Cardiac muscle cell (in vitro differentiated cells and primary cell): Measurements from ENCODE around the gene TCF7L1. TPM values are rescaled to one million over a fixed set of nuclear protein-coding genes. Genes with fewer than 3 reads are reported as not detected.

Source experiments
- DNase-seq, 2 donors: peaks; one replicate each; pipeline versions ENCODE4 v3.0.0 to v3.0.0-alpha.2; 2010 to 2017; ENCODE audit warnings: low read depth in 1 of 2, low spot score in 1 of 2
- H3K27ac ChIP-seq: fragments of 200-600 bp; sonication (generic); 2 replicates; pipeline ENCODE4 v1.5.1; 2016
- H3K27me3 ChIP-seq: fragments of 200-600 bp; sonication (generic); 2 replicates; pipeline ENCODE4 v1.6.0; 2016; ENCODE audit warnings: control low read depth
- H3K36me3 ChIP-seq: fragments of 200-600 bp; sonication (generic); 2 replicates; pipeline ENCODE4 v1.5.1; 2016; ENCODE audit warnings: control low read depth
- H3K4me1 ChIP-seq: fragments of 200-600 bp; sonication (generic); 2 replicates; pipeline ENCODE4 v1.8.1; 2017; ENCODE audit warnings: low read depth, mild to moderate bottlenecking, mixed run types
- H3K4me3 ChIP-seq: fragments of 200-600 bp; sonication (generic); 2 replicates; pipeline ENCODE4 v1.5.1; 2016; ENCODE audit warnings: mild to moderate bottlenecking
- H3K9me3 ChIP-seq: fragments of 200-600 bp; sonication (generic); 2 replicates; pipeline ENCODE4 v1.5.1; 2017; ENCODE audit warnings: low read depth, mild to moderate bottlenecking, control low read depth
- CTCF ChIP-seq: IDR thresholded peaks from 2 replicates; pipeline ENCODE4 v1.5.1; 2012; ENCODE audit warnings: low read depth, mild to moderate bottlenecking, low read length
- polyA plus RNA-seq: library from polyadenylated mRNA; unstranded; fragments of >200 nt; fragmentation: Nextera tagmentation; extraction: Ambion mirVana; gene quantifications from 2 replicates; pipeline ENCODE4 v1.2.1, GENCODE V29; 2016
- total RNA-seq: library from RNA; depleted of rRNA; stranded (reverse); fragments of >200 nt; gene quantifications from 2 replicates; pipeline ENCODE4 v1.2.3, GENCODE V29; 2016

TCF7L1 gene
- total and polyA plus RNA-seq, 2 experiments from 2014 or later = 5.3 to 10.0 TPM

GRCh38 chr2:85282914-85283313 is 149.7 kb downstream of the TCF7L1 start:
- no peak for DNase-seq
- Histone ChIP-seq H3K4me1 (peaks cover 3% of the 10 kb centered on the region), H3K27me3 (no peaks in the 10 kb centered on the region), H3K27ac (no peak overlapping the region), H3K36me3 (no peaks in the 10 kb centered on the region), H3K9me3 (no peaks in the 10 kb centered on the region), H3K4me3 (no peak overlapping the region)
- TF ChIP-seq CTCF = no peak

- Histone ChIP-seq H3K36me3 (no peaks in the 10 kb centered on the region), H3K27ac (no peak overlapping the region), H3K4me1 (no peaks in the 10 kb centered on the region), H3K27me3 (no peaks in the 10 kb centered on the region), H3K4me3 (no peak overlapping the region), H3K9me3 (no peaks in the 10 kb centered on the region)
- DNase-seq = no peak
- no peak for TF ChIP-seq CTCF
These were observed 150.4 kb downstream of the TCF7L1 start for GRCh38 chr2:85283641-85284040.

GRCh38 chr2:85286918-85287317 is 153.7 kb downstream of the TCF7L1 start:
- no peaks in the 10 kb centered on the region for H3K36me3 ChIP-seq
- H3K4me3 ChIP-seq = no peak overlapping the region
- H3K27ac ChIP-seq = no peak overlapping the region
- no peaks in the 10 kb centered on the region for H3K4me1 ChIP-seq
- DNase-seq = no peak
- no peaks in the 10 kb centered on the region for H3K9me3 ChIP-seq
- H3K27me3 ChIP-seq = no peaks in the 10 kb centered on the region
- TF ChIP-seq CTCF = no peak

- TF ChIP-seq CTCF = no peak
- Histone ChIP-seq H3K9me3 (no peaks in the 10 kb centered on the region), H3K4me1 (no peaks in the 10 kb centered on the region), H3K27me3 (no peaks in the 10 kb centered on the region), H3K27ac (no peak overlapping the region), H3K4me3 (no peak overlapping the region), H3K36me3 (no peaks in the 10 kb centered on the region)
- no peak for DNase-seq
These were observed 154.5 kb downstream of the TCF7L1 start for GRCh38 chr2:85287721-85288120.

- no peaks in the 10 kb centered on the region for H3K27me3 ChIP-seq
- TF ChIP-seq CTCF = no peak
- no peaks in the 10 kb centered on the region for H3K9me3 ChIP-seq
- no peak overlapping the region for H3K27ac ChIP-seq
- H3K4me3 ChIP-seq = no peak overlapping the region
- no peaks in the 10 kb centered on the region for H3K36me3 ChIP-seq
- peak in 1 of 2 donors; percentile 50 for DNase-seq
- H3K4me1 ChIP-seq = no peaks in the 10 kb centered on the region
These were observed 155.1 kb downstream of the TCF7L1 start for GRCh38 chr2:85288244-85288725.
